Upper lobe of left lung (tissue), 4 donors: ENCODE data around the gene SLC5A6.

Source experiments
- CTCF ChIP-seq, 6 experiments: fragments of 450-650 bp in 4 of 6; fragments of 200-600 bp in 2 of 6; sonication (generic) in 2 of 6; IDR thresholded peaks; one replicate each; pipeline ENCODE4 v1.5.1; 2016 to 2019; ENCODE audit warnings: antibody characterized with exemption in 6 of 6
- EP300 ChIP-seq, 4 donors: sonication (generic); formaldehyde crosslinking; IDR thresholded peaks; one replicate each; pipeline ENCODE4 v1.5.1; 2017; ENCODE audit warnings: antibody characterized with exemption in 4 of 4, control low read depth in 2 of 4
- POLR2A ChIP-seq, 4 donors: fragments of 450-650 bp; IDR thresholded peaks; one replicate each; pipeline ENCODE4 v1.5.1; 2016 to 2017; ENCODE audit warnings: antibody characterized with exemption in 4 of 4, mild to moderate bottlenecking in 2 of 4
- POLR2AphosphoS5 ChIP-seq, 2 donors: sonication (generic); formaldehyde crosslinking; IDR thresholded peaks; one replicate each; pipeline ENCODE4 v1.5.1; 2017; ENCODE audit warnings: antibody characterized with exemption in 2 of 2

- TF ChIP-seq CTCF (IDR thresholded peaks at IDR 0.05), result no peak
- no peak for TF ChIP-seq POLR2A (IDR thresholded peaks at IDR 0.05)
- no peak for TF ChIP-seq POLR2AphosphoS5 (IDR thresholded peaks at IDR 0.05)
- no peak for TF ChIP-seq EP300 (IDR thresholded peaks at IDR 0.05)
Observed at GRCh38 chr2:27243391-27244130, 31.5 kb upstream of the SLC5A6 start.
